HG03095 (cell line): ENCODE measurements around the gene ITSN2.

Experiments
- ATAC-seq: cut with Tn5 transposase; IDR thresholded peaks from one replicate; pipeline ENCODE4 v1.9.1; 2021; ENCODE audit warnings: moderate library complexity; ENCODE audit not compliant: unreplicated experiment

Gene ITSN2

GRCh38 chr2:24336811-24337210 lies 23.5 kb downstream of the ITSN2 start:
- ATAC-seq = no peak

- ATAC-seq = no peak
Measured at GRCh38 chr2:24334245-24334633, 26.1 kb downstream of the ITSN2 start.

- ATAC-seq = no peak
Measured at GRCh38 chr2:24332791-24333540, 27.4 kb downstream of the ITSN2 start.

GRCh38 chr2:24330161-24330560 lies 30.2 kb downstream of the ITSN2 start:
- ATAC-seq = no peak

- ATAC-seq = no peak
Measured at GRCh38 chr2:24329700-24330099, 30.6 kb downstream of the ITSN2 start.

GRCh38 chr2:24328010-24328409 lies 32.3 kb downstream of the ITSN2 start:
- no peak for ATAC-seq

- no peak for ATAC-seq
Measured at GRCh38 chr2:24317491-24317920, 42.8 kb downstream of the ITSN2 start.

GRCh38 chr2:24315669-24316068 lies 44.7 kb downstream of the ITSN2 start:
- peak; percentile 48 for ATAC-seq

GRCh38 chr2:24313744-24314632 lies 46.3 kb downstream of the ITSN2 start:
- ATAC-seq = no peak

GRCh38 chr2:24307961-24308360 lies 52.4 kb downstream of the ITSN2 start:
- ATAC-seq = no peak

GRCh38 chr2:24304631-24305030 lies 55.7 kb downstream of the ITSN2 start:
- no peak for ATAC-seq

- no peak for ATAC-seq
Measured at GRCh38 chr2:24304098-24304497, 56.2 kb downstream of the ITSN2 start.

GRCh38 chr2:24301599-24301998 lies 58.7 kb downstream of the ITSN2 start:
- ATAC-seq = no peak

- ATAC-seq = no peak
Measured at GRCh38 chr2:24297663-24298062, 62.7 kb downstream of the ITSN2 start.

GRCh38 chr2:24287171-24287570 lies 73.2 kb downstream of the ITSN2 start:
- ATAC-seq = no peak

- ATAC-seq = no peak
Measured at GRCh38 chr2:24285484-24286152, 74.7 kb downstream of the ITSN2 start.

- no peak for ATAC-seq
Measured at GRCh38 chr2:24280645-24281044, 79.7 kb downstream of the ITSN2 start.

GRCh38 chr2:24280161-24280560 lies 80.2 kb downstream of the ITSN2 start:
- ATAC-seq = no peak

GRCh38 chr2:24276349-24276899 lies 83.9 kb downstream of the ITSN2 start:
- ATAC-seq = no peak

- no peak for ATAC-seq
Measured at GRCh38 chr2:24274809-24275208, 85.5 kb downstream of the ITSN2 start.

- ATAC-seq = no peak
Measured at GRCh38 chr2:24273598-24273997, 86.7 kb downstream of the ITSN2 start.
